Parathyroid adenoma (tissue), 2 donors: ENCODE results near the gene PIAS1.
A peak's percentile ranks its signal among the peaks of the same experiment; 100 is the strongest.
"Not testable (repeated sequence)": the region's sequence is repeated elsewhere in the genome, so short reads cannot be mapped to it uniquely, and the experiment has no call there.

Experiments used
- H2AFZ ChIP-seq: fragments of 300-600 bp; sonication (generic); one replicate; pipeline ENCODE4 v1.7.0; 2017; ENCODE audit warnings: antibody characterized with exemption, mild to moderate bottlenecking
- H3K27ac ChIP-seq: fragments of 300-600 bp; sonication (generic); one replicate; pipeline ENCODE4 v1.7.0; 2017
- H3K27me3 ChIP-seq: fragments of 300-600 bp; sonication (generic); one replicate; pipeline ENCODE4 v1.7.0; 2017; ENCODE audit warnings: low read length; ENCODE audit not compliant: control insufficient read depth, insufficient read depth
- H3K36me3 ChIP-seq: fragments of 300-600 bp; sonication (generic); one replicate; pipeline ENCODE4 v1.7.0; 2017; ENCODE audit warnings: low read length; ENCODE audit not compliant: control insufficient read depth, insufficient read depth
- H3K4me1 ChIP-seq: fragments of 300-600 bp; sonication (generic); one replicate; pipeline ENCODE4 v1.7.0; 2017; ENCODE audit warnings: control low read depth
- H3K4me2 ChIP-seq: fragments of 300-600 bp; sonication (generic); one replicate; pipeline ENCODE4 v1.7.0; 2017; ENCODE audit warnings: low read length
- H3K4me3 ChIP-seq: fragments of 300-600 bp; sonication (generic); one replicate; pipeline ENCODE4 v1.7.0; 2017; ENCODE audit warnings: low read depth, low read length
- H3K79me2 ChIP-seq: fragments of 300-600 bp; sonication (generic); one replicate; pipeline ENCODE4 v1.7.0; 2017; ENCODE audit warnings: control low read depth
- H3K9ac ChIP-seq: fragments of 300-600 bp; sonication (generic); one replicate; pipeline ENCODE4 v1.7.0; 2017; ENCODE audit warnings: mild to moderate bottlenecking
- H3K9me3 ChIP-seq: fragments of 300-600 bp; sonication (generic); one replicate; pipeline ENCODE4 v1.7.0; 2017; ENCODE audit warnings: low read length; ENCODE audit not compliant: control insufficient read depth
- TF ChIP-seq, protein P1 (sequence below): fragments of 300-600 bp; sonication (generic); IDR thresholded peaks from one replicate; pipeline ENCODE4 v1.7.0; 2017; ENCODE audit warnings: antibody characterized with exemption, mild to moderate bottlenecking
- donor health status: primary hyperparathyroidism.

The PIAS1 gene

GRCh38 chr15:68053701-68054627 is at the start of gene PIAS1:
TSS of gene PIAS1 (plus strand) at chr15:68054315. CDS start at chr15:68054327, 12 bp downstream.
- TF ChIP-seq, protein P1, sequence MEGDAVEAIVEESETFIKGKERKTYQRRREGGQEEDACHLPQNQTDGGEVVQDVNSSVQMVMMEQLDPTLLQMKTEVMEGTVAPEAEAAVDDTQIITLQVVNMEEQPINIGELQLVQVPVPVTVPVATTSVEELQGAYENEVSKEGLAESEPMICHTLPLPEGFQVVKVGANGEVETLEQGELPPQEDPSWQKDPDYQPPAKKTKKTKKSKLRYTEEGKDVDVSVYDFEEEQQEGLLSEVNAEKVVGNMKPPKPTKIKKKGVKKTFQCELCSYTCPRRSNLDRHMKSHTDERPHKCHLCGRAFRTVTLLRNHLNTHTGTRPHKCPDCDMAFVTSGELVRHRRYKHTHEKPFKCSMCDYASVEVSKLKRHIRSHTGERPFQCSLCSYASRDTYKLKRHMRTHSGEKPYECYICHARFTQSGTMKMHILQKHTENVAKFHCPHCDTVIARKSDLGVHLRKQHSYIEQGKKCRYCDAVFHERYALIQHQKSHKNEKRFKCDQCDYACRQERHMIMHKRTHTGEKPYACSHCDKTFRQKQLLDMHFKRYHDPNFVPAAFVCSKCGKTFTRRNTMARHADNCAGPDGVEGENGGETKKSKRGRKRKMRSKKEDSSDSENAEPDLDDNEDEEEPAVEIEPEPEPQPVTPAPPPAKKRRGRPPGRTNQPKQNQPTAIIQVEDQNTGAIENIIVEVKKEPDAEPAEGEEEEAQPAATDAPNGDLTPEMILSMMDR, result no peak
- H3K36me3 ChIP-seq, result no peaks in the 10 kb centered on the region
- no peaks in the 10 kb centered on the region for H3K4me1 ChIP-seq

GRCh38 chr15:68007642-68008041 is 46.5 kb upstream of the PIAS1 start:
- not testable (repeated sequence) for H3K79me2 ChIP-seq, H3K4me3 ChIP-seq, H3K4me1 ChIP-seq, H3K27ac ChIP-seq, H3K36me3 ChIP-seq, H3K9me3 ChIP-seq, H2AFZ ChIP-seq, H3K27me3 ChIP-seq, H3K9ac ChIP-seq, H3K4me2 ChIP-seq

More at GRCh38 chr15:68053701-68054627, at the start of gene PIAS1:
- H2AFZ ChIP-seq, result peak within 1 kb of the TSS; percentile 83
- H3K4me2 ChIP-seq, result peak within 1 kb of the TSS; percentile 86
- peak within 1 kb of the TSS; percentile 85 for H3K4me3 ChIP-seq
- no peaks in the 10 kb centered on the region for H3K27me3 ChIP-seq
- peak within 1 kb of the TSS; percentile 87 for H3K9ac ChIP-seq
- no peaks in the 10 kb centered on the region for H3K9me3 ChIP-seq
- peak within 1 kb of the TSS; percentile 66 for H3K27ac ChIP-seq
- peaks cover 12% of the 10 kb centered on the region for H3K79me2 ChIP-seq

- no peaks in the 10 kb centered on the region for H3K36me3 ChIP-seq
- H3K79me2 ChIP-seq, result no peaks in the 10 kb centered on the region
- no peak overlapping the region for H3K4me3 ChIP-seq
- no peak overlapping the region for H3K4me2 ChIP-seq
- no peak overlapping the region for H2AFZ ChIP-seq
- no peaks in the 10 kb centered on the region for H3K4me1 ChIP-seq
- TF ChIP-seq, protein P1, result no peak
- no peak overlapping the region for H3K27ac ChIP-seq
- no peak overlapping the region for H3K9ac ChIP-seq
- no peaks in the 10 kb centered on the region for H3K9me3 ChIP-seq
- no peaks in the 10 kb centered on the region for H3K27me3 ChIP-seq
These were observed 43.6 kb upstream of the PIAS1 start for GRCh38 chr15:68010361-68011153.

GRCh38 chr15:68012911-68013310 is 41.2 kb upstream of the PIAS1 start:
- H3K4me2 ChIP-seq, result no peak overlapping the region
- no peaks in the 10 kb centered on the region for H3K79me2 ChIP-seq
- H3K9me3 ChIP-seq, result no peaks in the 10 kb centered on the region
- no peaks in the 10 kb centered on the region for H3K27me3 ChIP-seq
- no peak overlapping the region for H2AFZ ChIP-seq
- no peaks in the 10 kb centered on the region for H3K36me3 ChIP-seq
- no peaks in the 10 kb centered on the region for H3K4me1 ChIP-seq
- no peak overlapping the region for H3K27ac ChIP-seq
- no peak overlapping the region for H3K9ac ChIP-seq
- TF ChIP-seq, protein P1, result no peak
- H3K4me3 ChIP-seq, result no peak overlapping the region

DNA sequence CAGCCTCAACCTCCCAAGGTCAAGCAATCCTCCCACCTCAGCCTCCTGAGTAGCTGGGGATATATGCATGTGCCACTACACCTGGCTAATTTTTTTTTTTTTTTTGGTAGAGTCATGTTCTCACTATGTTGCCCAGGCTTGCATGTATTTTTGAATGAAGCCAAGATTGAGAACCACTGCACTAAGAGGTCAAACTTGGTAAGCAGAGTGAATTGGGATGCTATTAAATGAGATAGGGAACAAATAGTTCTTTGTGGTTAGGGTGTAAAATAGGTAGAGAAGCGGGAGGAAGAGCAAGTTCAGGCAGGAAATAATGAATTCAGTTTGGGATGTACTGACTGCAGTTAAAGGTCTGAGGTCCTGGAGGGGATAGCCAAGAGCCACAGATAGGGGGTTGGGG is 39.9 kb upstream of the PIAS1 start:
- Histone ChIP-seq H3K27ac (no peak overlapping the region), H3K36me3 (no peaks in the 10 kb centered on the region), H3K27me3 (no peaks in the 10 kb centered on the region), H3K4me1 (no peaks in the 10 kb centered on the region), H3K4me3 (no peak overlapping the region), H2AFZ (no peak overlapping the region), H3K4me2 (no peak overlapping the region), H3K79me2 (no peaks in the 10 kb centered on the region), H3K9ac (no peak overlapping the region), H3K9me3 (no peaks in the 10 kb centered on the region)
- TF ChIP-seq, protein P1, result no peak
